Activated CD8-positive, alpha-beta T cell treated with anti-CD3 and anti-CD28 coated beads, Interleukin-2, amount 10 ng/mL, durations not matched to agents 7 days and 5 days (primary cell): ENCODE measurements around the gene SLC45A3. TPM values are rescaled to one million over a fixed set of nuclear protein-coding genes. Genes with fewer than 3 reads are reported as not detected.

Experiments
- ATAC-seq: fragments of 150-1000 bp; cut with Tn5 transposase; one replicate; pipeline ENCODE4 v1.10.0; 2021; ENCODE audit warnings: moderate library complexity
- CTCF ChIA-PET: fragments of 350-600 bp; sonication (Branson Sonifier 250); formaldehyde crosslinking; loops from one replicate; lab custom pipeline; 2021; ENCODE audit warnings: antibody characterized with exemption; lab: Charles Lee
- POLR2A ChIA-PET: fragments of 350-600 bp; sonication (Branson Sonifier 250); formaldehyde crosslinking; loops from one replicate; lab custom pipeline; 2021; ENCODE audit warnings: antibody characterized with exemption; lab: Charles Lee
- DNase-seq: peaks from one replicate; pipeline ENCODE4 v3.0.0-alpha.2; 2020
- H3K27ac Mint-ChIP-seq: one replicate; pipeline ENCODE4 v1.8.0; 2021; ENCODE audit warnings: mild to moderate bottlenecking, mixed read lengths
- H3K27me3 Mint-ChIP-seq: one replicate; pipeline ENCODE4 v1.8.0; 2021; ENCODE audit warnings: low read depth, mixed read lengths
- H3K36me3 Mint-ChIP-seq: one replicate; pipeline ENCODE4 v1.8.0; 2021; ENCODE audit warnings: low read depth, mixed read lengths
- H3K4me1 Mint-ChIP-seq: one replicate; pipeline ENCODE4 v1.8.0; 2021; ENCODE audit warnings: low read depth, mixed read lengths
- H3K4me3 Mint-ChIP-seq: one replicate; pipeline ENCODE4 v1.8.0; 2021; ENCODE audit warnings: mild to moderate bottlenecking, mixed read lengths
- H3K9me3 Mint-ChIP-seq: one replicate; pipeline ENCODE4 v1.8.0; 2022; ENCODE audit warnings: mixed read lengths; ENCODE audit not compliant: insufficient read depth
- total RNA-seq, 2 experiments: library from RNA; stranded (reverse); gene quantifications; one replicate each; pipeline ENCODE4 v1.2.3, GENCODE V29; 2021

SLC45A3 gene
- total RNA-seq, 2 experiments from 2014 or later: 0.18 to 0.21 TPM

DNA sequence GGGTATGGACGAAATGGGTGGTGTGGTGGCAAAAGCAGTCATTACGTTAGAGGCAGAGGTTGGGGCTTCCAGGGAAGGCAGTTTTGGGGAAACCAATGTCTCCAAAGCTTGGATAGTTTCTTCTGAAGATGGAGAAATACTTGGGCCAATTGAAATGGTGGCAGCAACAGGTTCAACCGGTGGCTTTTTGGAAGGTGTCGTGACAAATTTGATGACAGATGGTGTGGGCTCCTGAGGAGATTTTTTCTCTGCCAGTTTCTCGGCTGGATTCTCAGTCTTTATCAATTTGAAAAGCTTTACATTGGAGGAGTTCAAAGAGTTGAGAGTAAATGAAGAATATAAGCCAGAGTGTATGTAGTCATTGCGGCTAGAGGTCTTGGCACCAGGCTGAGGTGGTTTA lies 60.0 kb downstream of the SLC45A3 start:
- H3K4me1 Mint-ChIP-seq: peaks cover 22% of the 10 kb centered on the region
- no peak overlapping the region for H3K4me3 Mint-ChIP-seq
- ChIA-PET POLR2A (interaction anchor here (2.2 kb wide), 1 partner anchor 10 kb away, joined by 6 read pairs; no protein-coding TSS in a partner anchor), CTCF (interaction anchor here (1.0 to 1.4 kb wide), 3 partner anchors 12 to 28 kb away, joined by 3 read pairs; partner anchors contain the start of gene ELK4)
- ATAC-seq: no peak
- H3K36me3 Mint-ChIP-seq: peaks cover 68% of the 10 kb centered on the region
- no peak overlapping the region for H3K27ac Mint-ChIP-seq
- DNase-seq: no peak
- H3K27me3 Mint-ChIP-seq: no peaks in the 10 kb centered on the region
- H3K9me3 Mint-ChIP-seq: no peaks in the 10 kb centered on the region

GRCh38 chr1:205619376-205619775 lies 60.9 kb downstream of the SLC45A3 start:
- ATAC-seq: no peak
- peaks cover 67% of the 10 kb centered on the region for H3K36me3 Mint-ChIP-seq
- H3K9me3 Mint-ChIP-seq: no peaks in the 10 kb centered on the region
- ChIA-PET POLR2A (interaction anchor here (2.2 kb wide), 1 partner anchor 11 kb away, joined by 6 read pairs; no protein-coding TSS in a partner anchor), CTCF (interaction anchor here (1.1 kb wide), 1 partner anchor 27 kb away, joined by 3 read pairs; no protein-coding TSS in a partner anchor)
- no peak overlapping the region for H3K4me3 Mint-ChIP-seq
- peaks cover 16% of the 10 kb centered on the region for H3K4me1 Mint-ChIP-seq
- H3K27me3 Mint-ChIP-seq: no peaks in the 10 kb centered on the region
- no peak overlapping the region for H3K27ac Mint-ChIP-seq
- no peak for DNase-seq

GRCh38 chr1:205616563-205617293 lies 63.6 kb downstream of the SLC45A3 start:
- no peak for ATAC-seq
- peaks cover 64% of the 10 kb centered on the region for H3K36me3 Mint-ChIP-seq

DNA sequence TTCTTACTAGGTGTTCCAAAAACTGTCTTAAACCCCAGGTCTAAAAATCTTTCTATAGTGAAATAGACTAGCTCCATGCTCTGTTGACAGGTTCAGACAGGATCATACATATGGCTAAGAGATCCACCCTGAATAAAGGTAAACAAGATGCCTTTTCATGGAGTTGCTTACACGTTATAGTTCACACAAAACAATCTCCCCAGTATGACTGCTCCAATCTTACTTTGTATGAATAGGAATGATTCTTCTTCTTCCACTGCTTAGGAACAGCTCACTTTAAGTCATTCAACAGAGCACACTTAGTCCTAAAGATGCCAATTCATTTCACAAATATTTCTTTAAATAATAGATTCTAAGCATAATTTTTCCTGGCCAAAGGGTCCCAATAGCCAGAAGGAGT lies 64.5 kb downstream of the SLC45A3 start:
- ATAC-seq (no peak), DNase-seq (no peak)
- ChIA-PET CTCF (interaction anchor here (0.6 to 1.0 kb wide), 3 partner anchors 22 to 128 kb away, joined by 3 to 4 read pairs (median 3); no protein-coding TSS in a partner anchor), POLR2A (interaction anchor here (0.6 kb wide), 1 partner anchor 83 kb away, joined by 3 read pairs; no protein-coding TSS in a partner anchor)
- Mint-ChIP-seq H3K27me3 (no peaks in the 10 kb centered on the region), H3K9me3 (no peaks in the 10 kb centered on the region), H3K36me3 (peaks cover 68% of the 10 kb centered on the region), H3K4me3 (no peak overlapping the region), H3K27ac (no peak overlapping the region), H3K4me1 (peaks cover 30% of the 10 kb centered on the region)

More at GRCh38 chr1:205616563-205617293, 63.6 kb downstream of the SLC45A3 start:
- peaks cover 22% of the 10 kb centered on the region for H3K4me1 Mint-ChIP-seq
- CTCF ChIA-PET: interaction anchor here (0.6 kb wide), 1 partner anchor 129 kb away, joined by 3 read pairs; no protein-coding TSS in a partner anchor
- no peak overlapping the region for H3K27ac Mint-ChIP-seq
- no peak for DNase-seq
- POLR2A ChIA-PET: interaction anchor here (0.6 kb wide), 1 partner anchor 84 kb away, joined by 3 read pairs; no protein-coding TSS in a partner anchor
- H3K9me3 Mint-ChIP-seq: no peaks in the 10 kb centered on the region
- no peak overlapping the region for H3K4me3 Mint-ChIP-seq
- H3K27me3 Mint-ChIP-seq: no peaks in the 10 kb centered on the region

GRCh38 chr1:205613854-205614412 lies 66.4 kb downstream of the SLC45A3 start:
- Mint-ChIP-seq H3K4me3 (no peak overlapping the region), H3K27me3 (no peaks in the 10 kb centered on the region), H3K4me1 (peaks cover 30% of the 10 kb centered on the region), H3K9me3 (no peaks in the 10 kb centered on the region), H3K27ac (peak overlapping the region; percentile 50), H3K36me3 (peaks cover 64% of the 10 kb centered on the region)
- POLR2A ChIA-PET: interaction anchor here (0.7 to 1.5 kb wide), 2 partner anchors 17 to 39 kb away, joined by 3 to 8 read pairs; no protein-coding TSS in a partner anchor
- CTCF ChIA-PET: interaction anchor here (1.2 to 3.0 kb wide), 5 partner anchors 13 to 45 kb away, joined by 3 to 10 read pairs (median 5); partner anchors contain the start of gene ELK4
- no peak for DNase-seq
- no peak for ATAC-seq

DNA sequence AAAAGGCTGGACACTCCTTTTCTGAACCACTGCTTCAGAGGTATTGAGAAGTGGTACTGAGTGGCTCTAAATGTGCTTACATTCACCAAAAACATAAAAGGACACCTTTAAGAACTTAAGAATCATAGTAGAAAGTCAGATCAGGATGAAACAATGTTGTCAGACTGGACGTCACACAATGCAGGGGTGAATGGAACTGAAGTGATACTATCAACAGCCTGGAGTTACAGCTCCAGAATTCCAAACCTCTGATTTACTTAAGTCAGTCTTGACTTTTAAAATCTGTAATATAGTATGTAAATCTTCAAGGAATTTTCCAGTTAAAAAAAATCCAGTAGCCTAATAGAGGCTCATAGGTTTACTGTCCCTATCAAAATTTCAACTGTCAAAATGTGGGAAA lies 67.8 kb downstream of the SLC45A3 start:
- H3K4me3 Mint-ChIP-seq: no peak overlapping the region
- ATAC-seq: no peak
- no peaks in the 10 kb centered on the region for H3K27me3 Mint-ChIP-seq
- ChIA-PET CTCF (interaction anchor here (0.6 to 3.0 kb wide), 6 partner anchors 18 to 84 kb away, joined by 3 to 10 read pairs (median 4); no protein-coding TSS in a partner anchor), POLR2A (interaction anchor here (0.6 to 1.5 kb wide), 2 partner anchors 16 to 18 kb away, joined by 3 to 8 read pairs; no protein-coding TSS in a partner anchor)
- no peak for DNase-seq
- no peak overlapping the region for H3K27ac Mint-ChIP-seq
- peaks cover 69% of the 10 kb centered on the region for H3K36me3 Mint-ChIP-seq
- no peaks in the 10 kb centered on the region for H3K9me3 Mint-ChIP-seq
- peaks cover 32% of the 10 kb centered on the region for H3K4me1 Mint-ChIP-seq

DNA sequence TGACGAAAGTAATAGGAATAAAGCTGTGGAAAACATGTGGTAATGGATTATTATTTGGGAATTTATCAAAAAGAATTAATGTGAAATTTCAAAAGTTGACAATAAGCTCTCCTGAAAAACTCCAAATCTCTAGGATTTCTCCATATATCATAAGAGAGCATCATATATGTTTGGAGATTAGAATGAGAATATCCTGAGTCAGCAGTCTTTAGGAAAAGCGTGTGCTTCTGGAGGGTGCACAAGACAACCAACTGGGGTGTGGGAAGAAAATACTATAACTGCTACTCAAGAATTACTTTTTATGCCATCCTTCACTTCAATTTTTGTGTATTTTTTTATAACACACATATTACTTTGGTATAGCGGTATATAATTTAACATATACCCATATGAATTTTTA lies 68.2 kb downstream of the SLC45A3 start:
- H3K27me3 Mint-ChIP-seq: no peaks in the 10 kb centered on the region
- DNase-seq (no peak), ATAC-seq (no peak)
- no peak overlapping the region for H3K27ac Mint-ChIP-seq
- no peaks in the 10 kb centered on the region for H3K9me3 Mint-ChIP-seq
- peaks cover 73% of the 10 kb centered on the region for H3K36me3 Mint-ChIP-seq
- CTCF ChIA-PET: interaction anchor here (0.9 to 3.0 kb wide), 6 partner anchors 12 to 83 kb away, joined by 3 to 10 read pairs (median 4); no protein-coding TSS in a partner anchor
- peaks cover 32% of the 10 kb centered on the region for H3K4me1 Mint-ChIP-seq
- H3K4me3 Mint-ChIP-seq: no peak overlapping the region
- POLR2A ChIA-PET: no interaction called here

- H3K36me3 Mint-ChIP-seq: peaks cover 68% of the 10 kb centered on the region
- ATAC-seq: no peak
- POLR2A ChIA-PET: no interaction called here
- DNase-seq: no peak
- H3K4me1 Mint-ChIP-seq: peaks cover 34% of the 10 kb centered on the region
- no peaks in the 10 kb centered on the region for H3K9me3 Mint-ChIP-seq
- H3K27me3 Mint-ChIP-seq: no peaks in the 10 kb centered on the region
- peak overlapping the region; percentile 66 for H3K27ac Mint-ChIP-seq
- H3K4me3 Mint-ChIP-seq: no peak overlapping the region
- CTCF ChIA-PET: interaction anchor here (0.9 to 1.5 kb wide), 2 partner anchors 11 to 19 kb away, joined by 3 to 4 read pairs; no protein-coding TSS in a partner anchor
Measured at GRCh38 chr1:205610901-205611466, 69.3 kb downstream of the SLC45A3 start.

DNA sequence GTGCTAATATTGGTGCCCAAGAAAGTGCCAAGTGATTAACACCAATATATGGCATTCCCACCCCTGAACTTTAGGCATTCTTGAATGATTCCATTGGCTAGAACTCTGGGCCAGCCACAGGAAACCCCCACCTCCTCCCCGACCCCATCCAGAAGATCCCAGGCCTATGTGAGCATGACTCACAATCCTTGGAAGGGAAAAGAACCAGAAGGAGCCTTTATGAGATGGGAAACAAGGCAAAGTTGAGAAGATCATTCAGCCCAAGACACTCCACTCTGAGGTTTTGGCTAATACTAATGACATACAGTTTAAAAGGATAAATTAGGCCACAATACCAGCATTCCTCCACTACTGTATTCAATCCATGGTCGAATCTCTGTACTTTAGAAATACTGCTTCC lies 70.3 kb downstream of the SLC45A3 start:
- Mint-ChIP-seq H3K9me3 (no peaks in the 10 kb centered on the region), H3K4me3 (no peak overlapping the region), H3K27me3 (no peaks in the 10 kb centered on the region), H3K27ac (no peak overlapping the region), H3K4me1 (peaks cover 34% of the 10 kb centered on the region), H3K36me3 (peaks cover 64% of the 10 kb centered on the region)
- no peak for ATAC-seq
- CTCF ChIA-PET: interaction anchor here (2.4 kb wide), 1 partner anchor 19 kb away, joined by 22 read pairs; no protein-coding TSS in a partner anchor
- DNase-seq: peak; percentile 6
- POLR2A ChIA-PET: no interaction called here
